Activated T-helper 1 cell treated with anti-CD3 and anti-CD28 coated beads, Interleukin-2, amount 50 U/mL, for 16 hours (primary cell): ENCODE results near the gene FADS3.
A peak's percentile ranks its signal among the peaks of the same experiment; 100 is the strongest.

Source experiments
- DNase-seq, 2 donors: peaks; one replicate each; pipeline ENCODE4 v3.0.0-alpha.2; 2020; ENCODE audit warnings: low read depth in 1 of 2, low spot score in 1 of 2

The FADS3 gene

DNA sequence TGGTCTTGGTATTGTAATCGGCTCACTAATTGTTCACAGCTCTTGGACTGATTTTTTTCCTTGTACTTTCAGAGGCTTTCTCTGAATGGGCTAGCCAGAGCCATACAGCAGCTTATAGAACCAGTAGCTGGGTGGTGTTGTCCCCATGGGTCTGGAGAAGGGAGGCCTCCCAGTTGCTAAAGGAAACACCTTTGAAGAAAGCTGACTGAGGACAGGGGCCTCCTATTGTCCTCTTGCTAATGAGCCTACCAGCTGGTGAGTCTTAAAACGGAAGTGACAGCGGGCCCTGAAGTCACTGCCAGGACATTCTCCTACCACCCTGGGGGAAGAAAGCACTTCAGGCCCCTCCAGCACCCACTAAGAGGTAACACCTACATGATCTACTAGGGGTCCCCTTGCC, 9.9 kb downstream of the FADS3 start:
- no peak for DNase-seq

DNA sequence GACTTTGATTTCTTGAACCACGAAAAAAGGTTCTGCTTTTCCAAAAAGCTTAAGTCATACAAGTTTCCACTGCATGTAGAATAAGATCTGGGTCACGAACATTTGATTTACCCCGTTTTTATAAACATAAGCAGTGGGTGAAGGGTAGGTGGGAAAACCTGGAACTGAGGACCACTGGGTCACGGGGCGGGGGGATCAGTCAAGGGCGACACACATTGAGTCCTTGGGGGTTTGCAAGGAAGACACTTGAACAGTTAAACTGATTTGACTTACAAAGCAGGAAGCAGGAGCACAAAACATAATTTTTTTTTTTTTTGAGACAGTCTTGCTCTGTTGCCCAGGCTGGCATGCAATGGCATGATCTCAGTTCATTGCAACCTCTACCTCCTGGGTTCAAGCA, 10.9 kb downstream of the FADS3 start:
- no peak for DNase-seq

DNA sequence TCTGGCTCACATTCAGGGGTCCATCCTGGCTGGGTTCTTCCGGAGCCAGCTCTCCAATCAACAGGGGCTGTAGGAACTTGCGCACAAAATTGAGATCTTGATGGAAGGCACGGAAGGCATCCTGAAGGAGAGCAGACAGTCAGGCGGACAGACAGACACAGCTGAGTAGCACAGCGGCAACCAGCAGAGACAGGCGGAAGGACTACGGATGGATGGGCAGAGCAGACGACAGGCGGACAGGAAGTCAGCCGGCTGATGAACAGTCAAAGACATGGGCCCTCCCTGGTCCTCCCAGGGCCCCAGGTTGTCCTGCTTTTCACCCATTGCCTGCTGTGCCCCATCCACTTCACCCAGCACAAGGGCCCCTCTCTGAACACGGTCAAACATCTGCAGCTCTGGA, 11.3 kb downstream of the FADS3 start:
- DNase-seq = no peak

DNA sequence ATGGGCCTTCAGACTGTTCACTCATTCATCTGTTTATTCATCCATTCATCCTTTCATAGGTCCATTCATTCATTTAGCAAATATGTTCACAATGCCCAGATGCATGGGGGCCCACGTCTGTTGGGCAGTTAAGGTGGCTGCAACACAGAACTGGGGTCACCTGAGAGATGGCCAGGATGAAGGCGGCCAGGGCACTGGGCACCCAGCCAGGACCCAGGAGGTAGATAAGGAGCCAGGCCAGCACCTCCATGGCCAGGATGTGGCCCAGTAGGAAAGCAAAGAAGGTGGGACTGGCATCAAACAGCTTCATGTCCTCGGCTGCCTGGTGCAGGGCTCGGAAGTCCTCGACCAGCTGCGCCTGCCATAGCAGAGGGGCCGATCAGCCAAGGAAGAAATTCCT, 12.2 kb downstream of the FADS3 start:
- DNase-seq = no peak

DNA sequence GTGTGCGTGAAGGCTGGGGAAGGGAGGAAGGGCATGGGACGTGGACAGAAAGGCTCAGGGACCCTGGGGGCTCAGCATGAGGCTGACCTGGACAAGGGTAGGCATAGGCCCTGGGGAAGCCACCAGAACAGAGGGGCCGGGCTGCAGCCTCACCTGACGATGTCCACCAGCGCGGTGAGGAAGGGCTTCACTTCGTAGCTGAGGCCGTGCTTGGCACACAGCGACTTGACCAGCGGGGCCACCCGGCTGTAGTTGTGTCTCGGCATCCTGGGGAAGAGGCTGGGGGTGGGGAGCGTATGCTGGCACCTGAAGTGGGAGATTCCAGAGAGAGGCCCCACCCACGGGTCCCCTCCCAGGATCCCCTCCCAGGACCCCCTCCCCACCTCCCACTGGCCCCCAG, 15.6 kb downstream of the FADS3 start:
- DNase-seq = no peak

DNA sequence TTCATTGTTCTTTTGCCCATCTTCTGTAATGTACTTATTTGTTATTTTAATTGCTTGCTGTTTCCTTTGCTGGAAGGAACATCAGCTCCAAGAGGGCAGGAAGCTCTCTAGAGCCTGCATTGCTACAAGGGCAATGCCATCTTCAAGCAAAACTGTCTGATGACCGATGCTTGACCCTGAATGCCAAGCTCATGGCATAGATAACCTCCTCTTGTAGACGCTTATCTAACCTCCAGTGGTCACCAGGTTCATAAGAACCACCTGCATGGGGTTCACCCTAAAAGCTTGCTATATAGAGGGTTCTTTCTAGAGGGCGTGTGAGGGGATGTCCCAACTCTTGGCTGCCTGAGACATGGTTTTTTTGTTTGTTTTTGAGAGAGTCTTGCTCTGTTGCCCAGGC, 16.5 kb downstream of the FADS3 start:
- no peak for DNase-seq

DNA sequence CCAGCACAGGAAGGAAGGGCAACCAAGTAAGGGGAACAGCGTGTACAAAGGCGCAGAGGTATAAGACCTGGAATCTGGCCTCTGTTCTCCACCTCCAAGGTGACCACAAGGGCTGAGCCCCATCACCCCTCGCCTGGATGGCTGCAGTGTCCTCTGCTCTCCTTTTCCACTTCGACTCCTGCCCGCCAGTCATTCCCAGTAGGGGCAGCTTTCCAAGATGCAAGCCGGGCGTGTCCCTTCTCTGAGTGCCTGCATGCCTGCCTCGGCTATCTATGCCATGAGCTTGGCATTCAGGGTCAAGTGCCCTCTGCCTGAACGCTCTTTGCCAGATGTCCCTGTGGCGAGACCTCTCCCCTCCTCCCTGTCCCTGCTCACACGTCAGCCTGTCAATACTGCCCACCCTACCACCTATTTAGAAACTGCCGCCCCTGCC, 17.0 kb downstream of the FADS3 start:
- no peak for DNase-seq

DNA sequence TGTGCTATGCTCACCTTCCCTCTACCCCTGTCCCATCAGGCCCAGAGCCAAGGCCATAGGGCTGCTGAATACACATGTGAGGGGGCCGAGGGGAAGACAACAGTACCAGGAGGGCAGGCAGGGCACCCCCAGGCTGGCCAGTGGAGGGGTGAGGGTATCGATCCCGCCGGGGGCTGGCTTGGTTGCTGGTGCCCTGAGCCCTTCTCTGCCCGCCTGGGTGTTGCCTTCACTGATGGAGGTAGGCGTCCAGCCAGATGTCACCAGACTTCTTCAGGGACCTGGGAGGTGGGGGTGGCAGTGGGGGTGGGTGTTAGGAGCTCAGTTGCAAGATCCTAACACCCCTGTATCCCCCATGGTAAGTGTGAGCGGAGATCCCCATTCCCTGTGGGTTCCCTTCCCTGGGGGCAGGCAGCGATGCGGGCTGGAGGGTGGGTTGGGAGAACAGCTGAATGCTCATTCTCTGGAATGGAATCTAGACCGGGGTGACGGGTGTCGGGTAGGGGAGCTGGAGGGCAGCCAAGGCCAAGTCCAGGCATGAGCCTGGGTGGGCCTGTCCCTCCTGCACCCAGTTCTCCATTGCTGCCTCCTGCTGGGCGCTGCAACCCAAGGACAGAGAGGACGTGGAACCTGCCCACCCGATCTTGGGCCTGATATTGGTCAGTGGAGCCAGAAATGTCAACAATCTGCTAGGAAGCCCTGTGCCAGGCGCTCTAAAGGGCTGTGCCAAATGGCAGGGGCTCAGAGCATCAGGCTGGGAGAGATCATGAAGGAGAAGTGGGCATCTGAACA, 17.6 kb downstream of the FADS3 start:
- DNase-seq = no peak

DNA sequence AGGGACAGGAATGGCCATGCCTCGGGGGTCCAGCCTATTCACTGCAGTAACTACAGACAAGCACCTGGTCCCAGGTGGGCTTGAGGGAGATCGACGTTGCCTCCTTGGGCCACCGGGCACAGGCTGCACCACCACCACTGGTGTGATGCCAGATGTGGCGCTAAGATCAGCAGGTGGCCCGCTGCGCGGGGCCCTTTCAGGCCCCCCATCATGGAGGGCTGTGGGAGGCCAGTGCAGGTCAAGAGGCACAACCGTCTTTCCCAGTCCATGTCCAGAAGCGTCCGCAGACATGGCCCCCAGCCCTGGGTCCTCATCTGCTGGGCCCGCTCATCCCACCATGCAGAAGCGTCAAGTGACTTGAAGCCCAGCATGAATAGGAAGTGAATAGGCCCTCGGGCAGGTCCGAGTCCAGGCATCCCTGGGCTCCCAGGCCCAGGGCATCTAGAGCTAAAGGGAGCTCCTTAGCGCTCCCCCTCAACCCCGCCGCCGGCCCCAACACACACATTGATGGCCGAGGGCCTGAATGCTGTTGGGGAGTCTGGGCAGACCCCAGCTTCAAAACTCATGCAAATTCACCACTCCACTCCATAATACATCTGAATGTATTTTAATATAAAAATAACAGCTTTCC, 18.3 kb downstream of the FADS3 start:
- no peak for DNase-seq

DNA sequence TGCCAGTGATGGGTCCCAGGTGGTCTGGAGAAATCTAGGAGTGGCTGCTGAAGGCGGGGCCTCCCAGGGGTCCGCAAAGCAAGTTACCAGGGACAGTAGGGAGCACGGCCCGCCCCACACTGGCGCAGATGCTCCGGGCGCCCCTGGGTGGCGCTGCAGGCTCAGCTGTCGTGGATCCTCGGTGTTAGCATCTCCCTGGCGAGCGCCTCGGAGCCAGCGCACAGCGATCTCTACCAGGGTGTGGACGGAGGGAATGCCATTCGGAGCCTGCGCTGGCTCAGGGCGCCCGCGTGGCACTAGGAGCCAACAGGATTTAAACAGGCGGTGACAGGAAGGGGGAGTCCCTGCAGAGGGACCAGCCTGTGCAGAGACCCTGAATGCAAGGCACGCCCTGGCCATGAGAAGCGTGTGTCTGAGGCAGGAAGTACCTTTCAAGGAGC, 20.2 kb downstream of the FADS3 start:
- DNase-seq = peak in 1 of 2 donors; percentile 20

DNA sequence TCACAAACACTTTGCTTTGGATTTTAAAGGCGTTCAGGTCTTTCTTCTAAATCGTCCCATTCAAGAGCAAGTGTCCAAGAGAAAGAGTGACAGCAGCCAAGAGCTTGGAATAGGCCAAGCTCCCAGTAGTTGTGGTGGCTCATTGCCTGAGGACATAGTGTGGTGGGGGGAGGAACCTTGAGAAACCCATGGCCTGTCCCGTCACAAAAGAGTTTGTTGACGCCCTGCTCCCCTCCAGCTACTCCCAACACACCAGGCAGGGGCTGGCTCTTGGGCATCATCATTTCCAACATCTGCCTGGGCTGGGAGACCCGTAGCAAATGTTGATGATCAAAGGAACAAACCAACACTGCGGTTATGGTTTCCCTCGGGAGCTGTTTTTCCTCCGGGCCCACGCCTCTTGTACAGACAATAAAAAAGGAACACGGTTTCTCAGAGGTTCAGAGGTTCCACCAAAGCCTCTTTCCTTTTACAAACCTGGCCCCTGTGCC, 20.8 kb downstream of the FADS3 start:
- no peak for DNase-seq

DNA sequence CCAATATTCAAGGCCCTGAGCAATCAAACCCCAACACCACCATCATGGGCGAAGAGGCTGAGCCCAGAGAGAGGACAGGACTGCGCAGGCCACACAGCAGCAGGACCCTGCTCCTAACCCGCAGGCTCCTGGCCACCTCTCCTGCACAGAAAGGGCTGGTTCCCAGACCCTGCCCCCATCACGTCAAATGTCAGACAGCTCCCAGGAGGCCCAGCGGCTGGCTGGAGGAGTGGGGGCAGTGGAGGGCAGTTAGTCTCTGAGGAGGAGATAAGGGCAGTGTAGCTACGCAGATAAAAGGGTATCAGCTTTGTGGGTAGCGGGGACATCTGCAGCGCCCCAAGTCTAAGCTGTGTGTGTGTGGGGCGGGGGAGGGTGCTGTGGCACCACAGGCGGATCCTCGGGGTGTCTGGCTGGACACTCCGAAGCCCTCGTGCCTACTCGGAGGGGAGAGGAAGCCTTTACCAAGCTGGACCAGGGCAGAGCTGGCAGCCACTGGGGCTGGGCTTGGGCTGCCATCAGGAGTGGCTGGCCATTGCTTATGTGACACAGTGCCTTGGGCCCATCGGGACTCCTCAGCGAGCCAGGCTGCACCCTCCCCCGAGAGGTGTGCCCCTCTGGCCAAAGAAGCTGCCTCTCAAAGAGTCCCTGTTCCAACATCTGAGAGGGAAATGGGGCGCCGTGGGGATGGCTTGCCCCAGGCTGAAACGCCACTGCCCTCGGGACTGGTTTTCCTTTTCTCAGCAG, 21.5 kb downstream of the FADS3 start:
- no peak for DNase-seq

DNA sequence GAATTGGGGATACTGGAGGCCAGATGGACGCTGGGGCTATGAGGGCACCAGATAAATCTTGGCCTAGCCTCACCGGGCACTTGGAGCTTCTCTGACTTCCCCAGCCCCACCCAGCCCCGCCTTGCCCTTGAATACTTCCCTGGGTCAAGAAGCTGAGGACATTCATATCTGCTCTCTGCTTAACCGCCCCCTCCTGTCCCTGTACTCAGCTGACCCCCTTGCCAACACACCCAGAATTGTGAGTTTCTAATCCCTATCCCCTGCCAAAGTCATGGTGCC, 22.0 kb downstream of the FADS3 start:
- DNase-seq = no peak

DNA sequence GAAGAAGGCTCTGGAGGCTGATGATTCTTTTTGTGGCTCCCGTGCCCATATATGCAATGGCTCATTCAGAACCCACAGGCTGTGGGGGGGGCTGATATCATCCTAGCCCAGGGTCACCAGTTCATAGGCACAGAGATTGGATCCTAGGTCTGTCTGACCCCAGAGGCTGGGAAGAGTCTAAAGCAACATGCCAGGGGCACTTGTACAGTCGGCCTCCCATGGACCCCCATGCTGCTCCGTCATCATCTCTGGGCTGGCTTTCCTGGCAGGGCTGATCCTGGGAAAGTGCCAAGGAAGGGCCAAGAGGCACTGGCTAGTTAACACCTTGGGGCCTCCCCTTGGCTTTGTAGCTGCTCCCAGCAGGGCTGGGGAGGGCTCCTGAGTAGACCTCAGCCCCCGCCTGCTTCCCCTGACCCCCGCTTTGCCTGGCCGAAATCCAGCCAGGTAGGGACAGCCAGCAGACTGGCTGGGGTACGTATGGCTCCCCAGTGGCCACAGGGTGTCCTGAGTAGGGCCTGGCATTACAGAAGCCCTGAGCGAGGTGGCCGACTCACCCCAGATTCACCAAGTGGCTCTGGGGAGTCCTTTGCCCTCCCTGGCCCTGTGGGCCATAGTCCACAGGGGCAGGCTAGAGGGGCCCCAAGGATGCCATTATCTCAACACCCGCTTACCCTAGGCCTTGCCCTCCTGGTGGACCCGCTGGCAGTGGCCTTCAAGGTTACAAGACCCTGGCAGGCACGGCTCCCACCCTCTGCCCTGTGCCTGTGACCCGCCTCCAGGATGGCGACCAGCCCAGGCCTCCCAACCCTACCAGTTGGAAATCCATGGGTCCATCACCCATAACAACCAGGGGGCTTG, 22.5 kb downstream of the FADS3 start:
- no peak for DNase-seq

DNA sequence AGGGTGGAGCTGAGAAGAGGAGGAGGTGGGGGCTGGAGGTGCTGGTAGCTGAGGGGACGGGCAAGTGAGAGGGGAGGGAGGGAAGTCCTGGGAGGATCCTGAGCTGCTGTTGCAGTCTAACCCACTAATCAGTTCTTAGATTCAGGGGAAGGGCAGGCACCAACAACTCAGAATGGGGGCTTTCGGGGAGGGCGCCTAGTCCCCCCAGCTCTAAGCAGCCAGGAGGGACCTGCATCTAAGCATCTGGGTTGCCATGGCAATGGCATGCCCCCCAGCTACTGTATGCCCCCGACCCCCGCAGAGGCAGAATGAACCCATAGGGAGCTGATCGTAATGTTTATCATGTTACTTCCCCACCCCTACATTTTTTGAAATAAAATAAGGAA, 24.4 kb downstream of the FADS3 start:
- no peak for DNase-seq

DNA sequence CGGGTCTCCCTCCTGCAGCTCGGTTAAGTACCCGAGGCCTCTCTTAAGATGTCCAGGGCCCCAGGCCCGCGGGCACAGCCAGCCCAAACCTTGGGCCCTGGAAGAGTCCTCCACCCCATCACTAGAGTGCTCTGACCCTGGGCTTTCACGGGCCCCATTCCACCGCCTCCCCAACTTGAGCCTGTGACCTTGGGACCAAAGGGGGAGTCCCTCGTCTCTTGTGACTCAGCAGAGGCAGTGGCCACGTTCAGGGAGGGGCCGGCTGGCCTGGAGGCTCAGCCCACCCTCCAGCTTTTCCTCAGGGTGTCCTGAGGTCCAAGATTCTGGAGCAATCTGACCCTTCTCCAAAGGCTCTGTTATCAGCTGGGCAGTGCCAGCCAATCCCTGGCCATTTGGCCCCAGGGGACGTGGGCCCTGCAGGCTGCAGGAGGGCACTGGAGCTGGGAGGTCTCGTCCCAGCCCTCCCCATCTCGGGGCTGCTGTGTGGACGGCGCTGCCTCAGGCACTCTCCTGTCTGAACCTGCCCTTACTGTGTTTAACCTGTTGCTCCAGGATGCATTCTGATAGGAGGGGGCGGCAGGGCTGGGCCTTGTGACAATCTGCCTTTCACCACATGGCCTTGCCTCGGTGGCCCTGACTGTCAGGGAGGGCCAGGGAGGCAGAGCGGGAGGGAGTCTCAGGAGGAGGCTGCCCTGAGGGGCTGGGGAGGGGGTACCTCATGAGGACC, 25.0 kb downstream of the FADS3 start:
- DNase-seq = no peak

DNA sequence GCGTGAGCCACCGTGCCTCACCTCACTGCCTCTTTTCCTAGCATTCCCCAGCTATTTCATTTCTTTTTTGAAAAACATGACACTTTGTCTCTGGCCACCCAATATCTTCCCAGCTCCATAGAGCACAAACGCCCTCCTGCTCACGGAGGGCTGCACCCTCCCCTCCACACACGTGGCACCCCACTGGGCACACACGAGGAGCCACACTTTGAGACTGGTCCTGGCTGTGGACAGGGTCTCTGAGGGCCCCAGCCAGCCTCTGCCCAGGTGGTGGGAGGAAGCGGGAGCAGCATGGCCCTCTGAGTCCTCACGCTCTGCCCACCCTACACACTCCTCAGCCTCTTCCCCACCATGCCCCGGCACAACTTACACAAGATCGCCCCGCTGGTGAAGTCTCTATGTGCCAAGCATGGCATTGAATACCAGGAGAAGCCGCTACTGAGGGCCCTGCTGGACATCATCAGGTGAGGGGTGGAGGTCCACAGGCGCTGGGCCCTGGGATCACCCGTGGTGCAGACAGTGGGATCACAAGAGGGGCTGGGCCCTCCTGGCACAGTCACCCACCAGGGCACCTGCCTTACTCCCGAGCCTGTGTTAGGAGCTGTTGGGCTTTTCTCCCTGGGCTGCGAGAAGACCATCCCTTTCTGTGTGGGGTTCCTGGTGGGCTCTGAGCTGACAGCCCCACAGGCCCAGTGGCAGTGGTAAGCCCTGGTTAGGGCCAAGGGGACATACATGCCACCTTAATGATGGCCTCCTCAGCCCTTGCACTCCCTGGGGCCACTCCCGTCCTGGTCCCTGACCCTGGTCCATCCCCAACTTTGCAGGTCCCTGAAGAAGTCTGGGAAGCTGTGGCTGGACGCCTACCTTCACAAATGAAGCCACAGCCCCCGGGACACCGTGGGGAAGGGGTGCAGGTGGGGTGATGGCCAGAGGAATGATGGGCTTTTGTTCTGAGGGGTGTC, 26.2 kb downstream of the FADS3 start:
- DNase-seq = no peak

DNA sequence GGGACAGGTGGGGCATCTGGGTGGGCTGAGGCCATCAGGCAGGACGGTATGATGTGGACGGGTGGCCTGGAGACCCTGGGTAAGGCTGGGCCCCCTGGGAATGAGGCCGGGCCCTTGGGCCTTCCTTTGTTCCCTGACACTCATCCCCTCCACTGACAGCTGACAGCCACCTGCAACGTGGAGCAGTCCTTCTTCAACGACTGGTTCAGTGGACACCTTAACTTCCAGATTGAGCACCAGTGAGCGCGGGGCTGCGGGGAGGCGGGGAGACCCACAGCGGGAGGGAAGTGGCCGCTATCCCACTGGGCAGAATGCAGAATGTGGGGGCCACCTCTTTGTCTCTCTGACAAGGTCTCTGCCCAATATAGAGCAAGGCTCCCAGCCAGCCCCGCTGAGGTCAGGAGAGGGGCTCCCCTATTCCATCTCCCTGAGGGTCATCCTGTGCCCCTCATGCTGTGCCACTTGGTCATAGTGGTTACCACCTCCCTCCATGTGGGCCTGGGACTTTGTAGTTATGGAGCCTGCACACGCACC, 27.7 kb downstream of the FADS3 start:
- no peak for DNase-seq
